ENCODE measurements around the gene DRD2.

The DRD2 gene

GRCh38 chr11:113505046-113505445 is 29.8 kb upstream of the DRD2 start:
- Histone ChIP-seq H3K4me1 (ENCODE audit: insufficient read depth, low read length) (no peaks in the 10 kb centered on the region), H3K27me3 (ENCODE audit: control insufficient read depth in 1 of 2, insufficient read depth in 2 of 2, low read length in 2 of 2) (no peaks in the 10 kb centered on the region), H3K27ac (ENCODE audit: low read depth, low read length) (no peak overlapping the region), H3K9ac (ENCODE audit: low read length) (no peak overlapping the region), H3K4me3 (ENCODE audit: low read depth in 1 of 2, low read length in 2 of 2) (no peak overlapping the region), H3K9me3 (ENCODE audit: low read length) (no peaks in the 10 kb centered on the region), H3K36me3 (ENCODE audit: insufficient read depth, low read length) (no peaks in the 10 kb centered on the region)

DNA sequence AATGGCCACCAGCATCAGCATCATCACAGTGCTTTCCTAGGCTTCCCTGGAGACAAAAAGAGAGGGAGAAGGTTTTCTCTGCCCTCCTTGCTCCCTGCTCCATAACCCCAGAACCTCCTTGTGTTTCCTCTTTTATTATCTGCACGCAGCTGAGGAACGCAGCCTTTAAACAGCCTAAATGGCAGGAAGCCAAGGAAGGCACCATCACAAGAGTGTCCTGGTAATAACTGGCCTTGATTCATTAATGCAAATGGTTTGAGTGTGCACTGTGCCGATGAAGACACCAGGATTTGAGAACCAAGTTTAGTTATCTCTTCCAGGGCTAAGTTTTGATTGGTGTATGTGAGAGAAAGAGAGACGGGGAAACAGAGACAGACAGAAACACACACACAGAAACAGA is 29.4 kb upstream of the DRD2 start:
- no peak overlapping the region for H3K27ac ChIP-seq (ENCODE audit: low read depth, low read length)
- H3K9me3 ChIP-seq (ENCODE audit: low read length) = no peaks in the 10 kb centered on the region
- no peaks in the 10 kb centered on the region for H3K36me3 ChIP-seq (ENCODE audit: insufficient read depth, low read length)
- H3K27me3 ChIP-seq (ENCODE audit: control insufficient read depth in 1 of 2, insufficient read depth in 2 of 2, low read length in 2 of 2) = no peaks in the 10 kb centered on the region
- H3K9ac ChIP-seq (ENCODE audit: low read length) = no peak overlapping the region
- no peaks in the 10 kb centered on the region for H3K4me1 ChIP-seq (ENCODE audit: insufficient read depth, low read length)
- no peak overlapping the region for H3K4me3 ChIP-seq (ENCODE audit: low read depth in 1 of 2, low read length in 2 of 2)

- H3K36me3 ChIP-seq (ENCODE audit: insufficient read depth, low read length) = no peaks in the 10 kb centered on the region
- H3K4me1 ChIP-seq (ENCODE audit: insufficient read depth, low read length) = no peaks in the 10 kb centered on the region
- no peaks in the 10 kb centered on the region for H3K27me3 ChIP-seq (ENCODE audit: control insufficient read depth in 1 of 2, insufficient read depth in 2 of 2, low read length in 2 of 2)
- H3K9ac ChIP-seq (ENCODE audit: low read length) = no peak overlapping the region
- no peak overlapping the region for H3K27ac ChIP-seq (ENCODE audit: low read depth, low read length)
- H3K9me3 ChIP-seq (ENCODE audit: low read length) = no peaks in the 10 kb centered on the region
- H3K4me3 ChIP-seq (ENCODE audit: low read depth in 1 of 2, low read length in 2 of 2) = no peak overlapping the region
Measured at GRCh38 chr11:113504071-113504470, 28.9 kb upstream of the DRD2 start.

DNA sequence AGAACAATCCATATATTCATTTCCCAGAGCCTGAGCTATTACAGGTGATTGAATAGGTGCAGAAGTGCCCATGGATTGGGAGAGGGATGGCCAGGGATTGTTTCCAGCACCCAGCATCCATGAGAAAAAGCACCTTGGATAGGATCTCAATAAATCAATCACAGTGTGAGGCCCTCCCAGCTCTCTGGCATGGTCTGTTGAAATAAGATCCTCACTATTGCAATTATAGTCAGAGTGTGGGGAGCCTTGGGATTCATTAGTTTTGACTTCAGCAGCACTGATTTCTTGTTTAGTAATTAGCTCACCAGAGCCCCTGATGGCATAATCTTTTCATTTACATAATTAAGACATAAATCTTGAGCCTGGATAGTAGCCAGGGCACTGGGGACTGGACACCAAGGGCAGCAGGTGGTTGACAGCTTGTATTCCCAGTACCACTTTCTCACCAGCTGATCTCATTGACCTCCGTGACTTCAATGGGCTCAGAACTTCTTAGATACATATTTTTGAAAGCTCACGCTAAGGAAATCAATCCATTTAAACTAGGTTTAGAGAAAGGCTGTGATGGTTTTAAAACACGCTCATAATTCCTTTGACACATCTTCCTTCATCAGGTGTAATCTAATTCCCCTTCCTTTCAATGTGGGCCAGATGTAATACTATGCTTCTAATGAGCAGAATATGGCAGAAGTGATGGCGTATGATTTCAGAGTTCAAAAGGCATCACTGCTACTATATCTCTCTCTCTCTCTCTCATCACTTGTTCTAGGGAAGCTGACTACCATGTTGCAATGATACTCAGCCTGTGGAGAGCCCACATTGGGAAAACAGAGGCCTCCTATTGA is 22.1 kb upstream of the DRD2 start:
- Histone ChIP-seq H3K9me3 (ENCODE audit: low read length) (no peaks in the 10 kb centered on the region), H3K4me3 (ENCODE audit: low read depth in 1 of 2, low read length in 2 of 2) (no peak overlapping the region), H3K4me1 (ENCODE audit: insufficient read depth, low read length) (no peaks in the 10 kb centered on the region), H3K9ac (ENCODE audit: low read length) (no peak overlapping the region), H3K27me3 (ENCODE audit: control insufficient read depth in 1 of 2, insufficient read depth in 2 of 2, low read length in 2 of 2) (no peaks in the 10 kb centered on the region), H3K27ac (ENCODE audit: low read depth, low read length) (no peak overlapping the region), H3K36me3 (ENCODE audit: insufficient read depth, low read length) (no peaks in the 10 kb centered on the region)

DNA sequence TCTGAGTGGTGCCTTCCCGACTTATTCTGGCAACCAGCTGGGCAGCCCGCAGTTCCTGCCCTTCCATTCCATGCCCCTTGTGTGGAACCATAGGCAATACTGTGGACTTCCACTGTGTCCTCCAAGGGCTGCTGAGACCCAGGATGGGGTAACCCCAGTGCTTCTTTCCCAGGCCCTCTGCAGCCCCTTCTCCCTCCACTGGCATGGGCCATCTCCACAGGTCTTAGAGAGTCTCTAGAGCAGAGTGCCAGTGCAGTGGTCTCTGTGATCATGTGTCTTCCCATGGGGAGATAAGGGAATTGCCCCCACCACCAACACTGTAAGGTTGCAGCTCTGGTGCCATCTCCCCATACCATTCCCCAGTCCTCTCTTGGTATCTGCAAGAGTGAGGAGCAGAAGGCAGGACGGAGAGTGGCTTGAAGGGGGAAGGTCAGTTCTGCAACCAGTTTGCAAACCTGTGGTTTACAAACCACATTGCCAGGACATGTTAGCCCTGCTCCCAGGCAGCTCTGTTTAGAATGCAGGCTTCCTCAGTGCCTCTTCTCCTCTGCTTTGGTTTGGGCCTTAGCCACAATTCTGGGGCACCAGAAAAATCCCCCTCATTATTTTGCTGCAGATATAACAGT is 20.9 kb upstream of the DRD2 start:
- H3K4me1 ChIP-seq (ENCODE audit: insufficient read depth, low read length) = no peaks in the 10 kb centered on the region
- H3K9ac ChIP-seq (ENCODE audit: low read length) = no peak overlapping the region
- H3K9me3 ChIP-seq (ENCODE audit: low read length) = no peaks in the 10 kb centered on the region
- H3K27ac ChIP-seq (ENCODE audit: low read depth, low read length) = no peak overlapping the region
- no peak overlapping the region for H3K4me3 ChIP-seq (ENCODE audit: low read depth in 1 of 2, low read length in 2 of 2)
- no peaks in the 10 kb centered on the region for H3K27me3 ChIP-seq (ENCODE audit: control insufficient read depth in 1 of 2, insufficient read depth in 2 of 2, low read length in 2 of 2)
- H3K36me3 ChIP-seq (ENCODE audit: insufficient read depth, low read length) = no peaks in the 10 kb centered on the region

- no peak overlapping the region for H3K9ac ChIP-seq (ENCODE audit: low read length)
- H3K27ac ChIP-seq (ENCODE audit: low read depth, low read length) = no peak overlapping the region
- no peaks in the 10 kb centered on the region for H3K36me3 ChIP-seq (ENCODE audit: insufficient read depth, low read length)
- H3K27me3 ChIP-seq (ENCODE audit: control insufficient read depth in 1 of 2, insufficient read depth in 2 of 2, low read length in 2 of 2) = no peaks in the 10 kb centered on the region
- no peak overlapping the region for H3K4me3 ChIP-seq (ENCODE audit: low read depth in 1 of 2, low read length in 2 of 2)
- no peaks in the 10 kb centered on the region for H3K4me1 ChIP-seq (ENCODE audit: insufficient read depth, low read length)
- H3K9me3 ChIP-seq (ENCODE audit: low read length) = no peaks in the 10 kb centered on the region
Measured at GRCh38 chr11:113494021-113494420, 18.8 kb upstream of the DRD2 start.

GRCh38 chr11:113493206-113493605 is 18.0 kb upstream of the DRD2 start:
- Histone ChIP-seq H3K9ac (ENCODE audit: low read length) (no peak overlapping the region), H3K27ac (ENCODE audit: low read depth, low read length) (no peak overlapping the region), H3K9me3 (ENCODE audit: low read length) (no peaks in the 10 kb centered on the region), H3K27me3 (ENCODE audit: control insufficient read depth in 1 of 2, insufficient read depth in 2 of 2, low read length in 2 of 2) (no peaks in the 10 kb centered on the region), H3K36me3 (ENCODE audit: insufficient read depth, low read length) (no peaks in the 10 kb centered on the region), H3K4me3 (ENCODE audit: low read depth in 1 of 2, low read length in 2 of 2) (no peak overlapping the region), H3K4me1 (ENCODE audit: insufficient read depth, low read length) (no peaks in the 10 kb centered on the region)

DNA sequence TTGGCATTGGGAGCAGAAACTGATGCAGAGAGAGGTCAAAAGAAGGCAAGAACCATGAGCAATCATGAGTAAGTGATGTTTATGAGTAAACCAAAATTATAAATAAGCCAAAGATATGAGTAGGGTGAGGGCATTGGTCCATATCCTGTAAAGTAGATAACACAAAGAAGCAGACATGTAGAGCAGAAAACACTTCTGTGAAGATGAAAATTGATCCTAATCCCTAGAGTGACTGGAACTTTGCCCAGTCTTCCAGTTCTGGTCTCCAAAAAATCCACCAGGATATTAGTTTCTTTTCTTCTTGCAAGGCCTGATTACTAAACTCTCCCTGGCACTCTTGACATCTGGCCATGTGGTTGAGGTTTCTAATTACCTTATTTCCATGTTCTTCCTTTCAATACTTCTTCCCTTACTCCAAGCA is 13.7 kb upstream of the DRD2 start:
- Histone ChIP-seq H3K4me1 (ENCODE audit: insufficient read depth, low read length) (no peaks in the 10 kb centered on the region), H3K27me3 (ENCODE audit: control insufficient read depth in 1 of 2, insufficient read depth in 2 of 2, low read length in 2 of 2) (no peaks in the 10 kb centered on the region), H3K27ac (ENCODE audit: low read depth, low read length) (no peak overlapping the region), H3K9me3 (ENCODE audit: low read length) (no peaks in the 10 kb centered on the region), H3K36me3 (ENCODE audit: insufficient read depth, low read length) (no peaks in the 10 kb centered on the region), H3K9ac (ENCODE audit: low read length) (no peak overlapping the region), H3K4me3 (ENCODE audit: low read depth in 1 of 2, low read length in 2 of 2) (no peak overlapping the region)

DNA sequence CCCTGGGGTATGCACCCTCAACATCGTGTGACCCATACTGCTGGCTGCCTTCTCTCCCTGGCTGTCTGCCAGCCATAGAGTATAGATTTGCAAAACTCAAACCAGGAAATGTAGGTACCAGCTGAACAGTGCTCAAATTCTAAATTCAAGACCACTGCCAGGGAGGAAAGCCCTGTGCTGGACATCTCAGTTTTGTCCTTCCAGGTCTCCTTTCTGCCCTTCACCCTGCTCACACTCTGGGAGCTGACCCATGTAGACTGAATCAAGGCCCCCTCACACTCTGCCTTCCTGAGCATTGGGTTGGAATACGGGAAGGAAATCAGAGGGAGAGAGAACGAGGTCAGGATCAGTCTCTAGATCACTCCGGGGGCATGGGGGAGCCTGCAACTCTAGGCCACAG is 12.4 kb upstream of the DRD2 start:
- Histone ChIP-seq H3K4me1 (ENCODE audit: insufficient read depth, low read length) (no peaks in the 10 kb centered on the region), H3K27me3 (ENCODE audit: control insufficient read depth in 1 of 2, insufficient read depth in 2 of 2, low read length in 2 of 2) (no peaks in the 10 kb centered on the region)

DNA sequence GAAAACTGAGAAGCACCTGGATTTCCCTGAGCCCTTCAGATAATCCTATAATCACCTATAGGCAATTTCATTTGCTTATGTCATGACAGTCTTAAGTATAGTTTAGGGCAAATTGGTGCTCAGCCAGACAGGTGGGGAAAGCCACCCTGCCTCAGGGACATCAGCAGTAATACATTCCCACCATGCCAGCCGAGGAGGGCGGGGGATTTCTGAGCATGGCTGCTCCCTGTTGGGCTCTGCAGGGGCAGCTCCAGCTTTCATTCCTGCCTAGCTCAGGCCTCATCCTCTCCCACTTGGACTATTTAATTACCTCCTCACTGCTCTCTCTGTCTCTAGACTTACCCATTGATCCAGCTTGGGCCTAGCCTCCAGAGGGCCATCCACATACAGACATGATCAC is 9.0 kb upstream of the DRD2 start:
- Histone ChIP-seq H3K4me1 (ENCODE audit: insufficient read depth, low read length) (no peaks in the 10 kb centered on the region), H3K4me3 (ENCODE audit: low read depth in 1 of 2, low read length in 2 of 2) (no peak overlapping the region), H3K9ac (ENCODE audit: low read length) (no peak overlapping the region), H3K36me3 (ENCODE audit: insufficient read depth, low read length) (no peaks in the 10 kb centered on the region), H3K27me3 (ENCODE audit: control insufficient read depth in 1 of 2, insufficient read depth in 2 of 2, low read length in 2 of 2) (no peaks in the 10 kb centered on the region), H3K27ac (ENCODE audit: low read depth, low read length) (no peak overlapping the region), H3K9me3 (ENCODE audit: low read length) (no peaks in the 10 kb centered on the region)

More for the DNA sequence above, 12.4 kb upstream of the DRD2 start:
- no peak overlapping the region for H3K4me3 ChIP-seq (ENCODE audit: low read depth in 1 of 2, low read length in 2 of 2)
- H3K9me3 ChIP-seq (ENCODE audit: low read length) = no peaks in the 10 kb centered on the region
- no peaks in the 10 kb centered on the region for H3K36me3 ChIP-seq (ENCODE audit: insufficient read depth, low read length)
- H3K27ac ChIP-seq (ENCODE audit: low read depth, low read length) = no peak overlapping the region
- H3K9ac ChIP-seq (ENCODE audit: low read length) = no peak overlapping the region

DNA sequence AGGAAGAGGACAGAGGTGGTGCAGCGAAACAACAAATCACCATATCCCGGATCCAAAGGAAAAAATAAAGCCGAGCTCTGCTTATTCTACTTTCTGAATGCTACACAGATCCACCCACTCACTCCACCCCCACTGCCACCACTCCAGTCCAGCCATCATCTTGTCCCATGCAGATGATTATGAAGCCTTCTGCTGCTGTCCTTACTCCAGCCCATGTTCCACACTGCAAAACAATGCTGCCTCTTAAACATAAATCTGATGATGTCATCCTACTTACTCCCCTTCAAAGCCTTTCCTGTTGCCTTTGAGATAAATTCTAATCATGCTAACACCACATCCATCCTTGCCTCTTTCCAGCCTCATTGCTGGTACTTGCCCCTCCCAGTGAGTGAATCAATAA is 6.5 kb upstream of the DRD2 start:
- no peak overlapping the region for H3K9ac ChIP-seq (ENCODE audit: low read length)
- no peaks in the 10 kb centered on the region for H3K4me1 ChIP-seq (ENCODE audit: insufficient read depth, low read length)
- no peaks in the 10 kb centered on the region for H3K36me3 ChIP-seq (ENCODE audit: insufficient read depth, low read length)
- H3K27me3 ChIP-seq (ENCODE audit: control insufficient read depth in 1 of 2, insufficient read depth in 2 of 2, low read length in 2 of 2) = peaks cover 4 to 19% of the 10 kb centered on the region in 2 donors
- H3K4me3 ChIP-seq (ENCODE audit: low read depth in 1 of 2, low read length in 2 of 2) = no peak overlapping the region
- H3K27ac ChIP-seq (ENCODE audit: low read depth, low read length) = no peak overlapping the region
- no peaks in the 10 kb centered on the region for H3K9me3 ChIP-seq (ENCODE audit: low read length)

DNA sequence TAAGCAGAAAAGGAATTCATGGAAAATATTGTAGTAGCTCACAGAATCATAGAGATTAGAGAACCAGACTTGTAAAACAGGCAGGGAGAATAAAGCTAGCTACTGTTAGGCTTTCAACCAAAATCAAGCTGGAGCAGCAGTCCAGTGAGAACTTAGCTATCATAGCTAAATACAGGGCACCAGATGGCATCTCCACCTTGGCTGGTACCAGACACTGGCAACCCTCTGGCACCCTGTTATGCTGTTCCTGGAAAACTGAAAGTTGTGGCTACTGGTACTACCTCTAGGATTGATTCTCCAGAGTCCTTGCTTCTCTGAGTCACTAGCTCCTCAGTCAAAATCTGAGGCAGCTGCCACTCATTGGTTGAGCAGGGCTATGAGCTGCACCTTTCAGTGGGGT is 6.0 kb upstream of the DRD2 start:
- no peaks in the 10 kb centered on the region for H3K9me3 ChIP-seq (ENCODE audit: low read length)

More for the DNA sequence above, 6.0 kb upstream of the DRD2 start:
- Histone ChIP-seq H3K4me3 (ENCODE audit: low read depth in 1 of 2, low read length in 2 of 2) (no peak overlapping the region), H3K27me3 (ENCODE audit: control insufficient read depth in 1 of 2, insufficient read depth in 2 of 2, low read length in 2 of 2) (peaks cover 9 to 23% of the 10 kb centered on the region in 2 donors), H3K27ac (ENCODE audit: low read depth, low read length) (no peak overlapping the region), H3K9ac (ENCODE audit: low read length) (no peak overlapping the region), H3K36me3 (ENCODE audit: insufficient read depth, low read length) (no peaks in the 10 kb centered on the region), H3K4me1 (ENCODE audit: insufficient read depth, low read length) (no peaks in the 10 kb centered on the region)

Measured in muscle layer of colon (tissue), 2 donors.